ENCODE results near the gene FYB2.

Gene FYB2

GRCh38 chr1:56843544-56843943 is 24.3 kb upstream of the FYB2 start:
- no peak for TF ChIP-seq CTCF (IDR thresholded peaks at IDR 0.05)

GRCh38 chr1:56838759-56839158 is 19.6 kb upstream of the FYB2 start:
- H3K27me3 ChIP-seq: no peaks in the 10 kb centered on the region
- H3K4me3 ChIP-seq (ENCODE audit: low read depth in 1 of 2, low read length in 1 of 2): no peak overlapping the region
- H3K36me3 ChIP-seq: no peaks in the 10 kb centered on the region
- TF ChIP-seq CTCF (IDR thresholded peaks at IDR 0.05): no peak
- H3K4me1 ChIP-seq (ENCODE audit: control insufficient read depth in 1 of 2, insufficient read depth in 1 of 2, low read depth in 1 of 2, low read length in 1 of 2): no peaks in the 10 kb centered on the region
- no peak overlapping the region for H3K27ac ChIP-seq
- H3K9me3 ChIP-seq: no peaks in the 10 kb centered on the region

More at GRCh38 chr1:56843544-56843943, 24.3 kb upstream of the FYB2 start:
- Histone ChIP-seq H3K27me3 (no peaks in the 10 kb centered on the region), H3K4me3 (ENCODE audit: low read depth in 1 of 2, low read length in 1 of 2) (no peak overlapping the region), H3K4me1 (ENCODE audit: control insufficient read depth in 1 of 2, insufficient read depth in 1 of 2, low read depth in 1 of 2, low read length in 1 of 2) (no peaks in the 10 kb centered on the region), H3K9me3 (no peaks in the 10 kb centered on the region), H3K36me3 (no peaks in the 10 kb centered on the region), H3K27ac (no peak overlapping the region)

- no peaks in the 10 kb centered on the region for H3K36me3 ChIP-seq
- no peaks in the 10 kb centered on the region for H3K27me3 ChIP-seq
Measured at GRCh38 chr1:56837244-56837939, 18.2 kb upstream of the FYB2 start.

GRCh38 chr1:56836359-56836758 is 17.2 kb upstream of the FYB2 start:
- Histone ChIP-seq H3K4me3 (ENCODE audit: low read depth in 1 of 2, low read length in 1 of 2) (no peak overlapping the region), H3K36me3 (no peaks in the 10 kb centered on the region), H3K9me3 (no peaks in the 10 kb centered on the region), H3K4me1 (ENCODE audit: control insufficient read depth in 1 of 2, insufficient read depth in 1 of 2, low read depth in 1 of 2, low read length in 1 of 2) (no peaks in the 10 kb centered on the region), H3K27me3 (no peaks in the 10 kb centered on the region), H3K27ac (no peak overlapping the region)
- no peak for TF ChIP-seq CTCF (IDR thresholded peaks at IDR 0.05)

More at GRCh38 chr1:56837244-56837939, 18.2 kb upstream of the FYB2 start:
- Histone ChIP-seq H3K4me1 (ENCODE audit: control insufficient read depth in 1 of 2, insufficient read depth in 1 of 2, low read depth in 1 of 2, low read length in 1 of 2) (no peaks in the 10 kb centered on the region), H3K4me3 (ENCODE audit: low read depth in 1 of 2, low read length in 1 of 2) (no peak overlapping the region), H3K27ac (no peak overlapping the region), H3K9me3 (no peaks in the 10 kb centered on the region)
- TF ChIP-seq CTCF (IDR thresholded peaks at IDR 0.05): no peak

- no peaks in the 10 kb centered on the region for H3K4me1 ChIP-seq (ENCODE audit: control insufficient read depth in 1 of 2, insufficient read depth in 1 of 2, low read depth in 1 of 2, low read length in 1 of 2)
- no peak overlapping the region for H3K27ac ChIP-seq
- no peaks in the 10 kb centered on the region for H3K27me3 ChIP-seq
- H3K4me3 ChIP-seq (ENCODE audit: low read depth in 1 of 2, low read length in 1 of 2): no peak overlapping the region
- TF ChIP-seq CTCF (IDR thresholded peaks at IDR 0.05): no peak
- no peaks in the 10 kb centered on the region for H3K9me3 ChIP-seq
- no peaks in the 10 kb centered on the region for H3K36me3 ChIP-seq
Measured at GRCh38 chr1:56835657-56836056, 16.5 kb upstream of the FYB2 start.
